Activated CD4-positive, CD25-positive, alpha-beta regulatory T cell treated with anti-CD3 and anti-CD28 coated beads, Interleukin-2, amount 50 U/mL, for 72 hours (primary cell): ENCODE data around the gene PRR14.
"Not testable (repeated sequence)": the region's sequence is repeated elsewhere in the genome, so short reads cannot be mapped to it uniquely, and the experiment has no call there.

ENCODE experiments used
- DNase-seq: peaks from one replicate; pipeline ENCODE4 v3.0.0; 2021

Gene PRR14

GRCh38 chr16:30650369-30651123 lies at the start of gene PRR14:
PRR14 (plus strand) TSS chr16:30650960; CDS start chr16:30651646, 686 bp downstream.
- DNase-seq, result peak; percentile 95

DNA sequence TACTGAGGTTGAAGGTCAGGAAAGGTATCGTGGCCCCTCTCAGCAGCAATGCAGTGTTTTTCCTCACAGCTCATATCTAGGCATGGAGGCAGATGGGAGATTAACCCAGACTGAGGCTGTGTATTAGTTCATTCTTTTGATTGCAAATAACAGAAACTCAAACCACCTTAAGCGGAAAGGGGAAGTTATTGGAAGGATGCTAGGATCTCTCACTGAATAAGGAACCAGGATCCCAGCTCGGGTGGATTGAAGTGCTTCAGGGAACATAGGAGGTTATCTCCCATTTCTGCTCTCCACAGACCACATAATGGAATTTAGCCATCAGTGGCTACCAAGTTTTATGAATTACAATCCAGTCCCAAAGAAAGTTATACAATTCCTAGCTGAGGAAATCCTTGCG lies 48.8 kb upstream of the PRR14 start:
- DNase-seq, result no peak

DNA sequence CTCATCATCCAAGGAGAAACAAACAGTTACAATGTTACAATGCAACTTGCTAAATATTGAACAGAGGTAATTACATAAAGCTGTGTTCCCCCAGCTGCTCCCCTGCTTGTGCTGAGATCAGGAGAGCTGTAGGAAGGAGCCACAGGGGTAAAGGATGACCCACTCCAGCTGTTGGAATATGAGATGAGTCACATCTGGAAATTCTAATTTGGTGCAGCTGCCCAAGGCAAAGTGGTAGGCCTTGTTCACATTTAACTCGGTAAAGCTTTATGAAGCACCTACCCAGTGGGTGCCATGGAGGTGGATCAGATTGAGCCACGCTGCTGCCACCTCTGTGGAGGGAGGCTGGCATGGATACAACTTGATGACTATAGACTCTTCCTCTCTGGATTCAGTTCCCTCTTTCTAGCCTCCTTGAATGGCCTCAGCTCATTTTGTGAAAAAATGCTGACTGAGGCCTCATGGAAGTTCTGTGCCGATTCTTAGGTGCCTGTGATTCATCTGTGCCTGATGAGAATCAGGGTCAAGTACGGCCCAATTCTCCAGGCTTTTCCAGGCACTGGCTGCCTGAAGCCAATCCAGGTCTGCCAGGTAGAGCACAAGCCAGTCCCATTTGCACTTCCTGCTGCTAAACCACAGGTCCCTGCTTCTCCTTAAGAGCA lies 48.0 kb upstream of the PRR14 start:
- no peak for DNase-seq

- DNase-seq, result no peak
Observed at GRCh38 chr16:30603945-30604315, 46.8 kb upstream of the PRR14 start.

DNA sequence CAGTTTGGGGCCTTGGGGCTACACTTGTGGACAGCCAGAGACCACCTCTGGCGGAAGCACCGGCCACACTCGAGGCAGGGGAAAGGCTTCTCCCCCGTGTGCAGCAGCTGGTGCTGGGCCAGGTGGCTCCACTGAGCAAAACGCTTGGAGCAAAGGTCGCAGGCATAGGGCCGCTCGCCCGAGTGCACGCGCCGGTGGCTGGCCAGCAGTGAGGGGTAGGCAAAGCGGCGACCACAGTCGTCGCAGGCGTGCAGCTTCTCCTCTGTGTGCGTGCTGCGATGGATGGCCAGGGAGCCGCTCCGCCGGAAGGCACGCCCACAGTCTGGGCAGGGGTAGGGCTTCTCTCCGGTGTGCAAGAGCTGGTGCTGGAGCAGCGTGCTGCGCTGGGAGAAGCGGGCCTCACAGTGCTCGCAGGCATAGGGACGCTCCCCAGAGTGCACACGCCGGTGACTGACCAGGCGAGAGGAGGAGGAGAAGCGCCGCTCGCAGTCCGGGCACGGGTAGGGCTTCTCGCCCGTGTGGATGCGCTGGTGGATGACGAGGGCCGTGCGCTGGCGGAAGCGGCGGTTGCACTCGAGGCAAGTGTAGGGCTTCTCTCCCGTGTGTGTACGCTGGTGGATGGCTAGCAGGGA lies 46.3 kb upstream of the PRR14 start:
- no peak for DNase-seq

DNA sequence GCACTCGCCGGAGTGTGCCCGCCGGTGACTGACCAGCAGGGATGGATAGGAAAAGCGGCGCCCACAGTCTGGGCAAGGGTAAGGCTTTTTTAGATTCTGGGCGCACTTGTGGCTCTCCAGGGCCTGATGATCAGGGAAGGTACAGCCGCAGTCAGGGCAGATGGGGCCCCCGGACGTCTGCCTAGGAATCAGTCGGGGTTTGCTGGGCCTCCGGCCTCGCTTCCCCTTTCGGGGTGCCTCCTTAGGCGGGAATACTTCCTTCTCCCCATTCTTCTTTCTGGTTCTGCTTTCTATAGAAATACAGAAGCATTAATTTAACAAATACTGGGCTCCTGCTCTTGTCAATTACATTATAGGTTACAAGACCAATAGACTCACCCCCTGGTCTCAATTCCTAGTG lies 45.6 kb upstream of the PRR14 start:
- no peak for DNase-seq

DNA sequence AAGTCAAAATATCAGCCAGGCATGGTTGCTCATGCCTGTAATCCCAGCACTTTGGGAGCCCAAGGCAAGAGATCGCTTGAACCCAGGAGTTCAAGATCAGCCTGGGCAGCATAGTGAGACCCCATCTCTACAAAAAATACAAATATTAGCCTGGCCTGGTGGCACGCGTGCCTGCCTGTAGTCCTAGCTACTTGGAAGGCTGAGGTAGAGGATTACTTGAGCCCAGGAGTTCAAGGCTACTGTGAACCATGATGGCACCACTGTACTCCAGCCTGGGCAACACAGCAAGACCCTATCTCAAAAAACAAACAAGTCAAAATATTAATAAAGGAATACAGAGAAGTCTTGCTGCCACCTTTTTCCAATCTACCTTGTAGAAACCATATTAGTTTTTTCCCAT lies 44.8 kb upstream of the PRR14 start:
- no peak for DNase-seq

DNA sequence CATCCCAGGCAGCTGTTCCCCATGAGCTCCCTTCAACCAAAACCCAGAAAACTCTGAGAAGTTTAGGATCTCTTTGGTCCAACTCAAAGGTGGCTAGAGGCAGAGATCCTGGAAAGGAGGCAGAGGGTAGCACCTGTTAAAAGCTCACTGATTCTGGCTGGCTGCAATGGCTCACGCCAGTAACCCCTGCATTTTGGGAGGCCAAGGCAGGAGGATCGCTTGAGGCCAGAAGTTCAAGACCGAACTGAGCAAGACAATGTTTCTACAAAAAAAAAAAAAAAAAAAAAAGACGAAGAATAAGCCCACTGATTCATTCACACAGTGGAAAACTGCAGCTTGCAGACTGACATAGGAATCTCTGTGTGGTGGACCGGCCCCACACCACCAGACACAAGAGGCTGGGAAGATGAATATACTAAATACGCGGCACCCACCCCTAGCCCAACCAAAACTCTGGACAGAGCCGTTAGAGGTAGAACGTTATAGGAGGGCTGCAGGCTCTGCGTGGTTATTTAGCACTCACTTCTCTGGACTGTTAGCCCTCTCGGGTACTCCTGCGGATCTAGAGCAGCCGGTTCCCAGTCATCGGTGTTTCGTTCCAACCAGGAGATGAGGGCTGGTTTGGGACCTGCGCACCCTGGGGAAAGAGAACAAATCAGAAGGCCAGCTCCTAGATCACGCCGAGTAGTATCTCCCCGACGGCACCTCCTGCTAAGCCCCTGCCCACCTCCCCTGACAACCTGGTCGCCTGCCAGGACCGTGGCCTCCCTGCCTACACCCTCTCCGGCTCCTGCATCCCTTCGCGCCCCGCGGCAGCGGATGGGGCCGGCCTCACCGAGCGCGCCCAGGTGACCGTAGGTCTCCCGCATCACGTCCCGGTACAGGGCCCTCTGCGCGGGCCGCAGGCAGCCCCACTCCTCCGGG lies 41.5 kb upstream of the PRR14 start:
- peak; percentile 71 for DNase-seq

DNA sequence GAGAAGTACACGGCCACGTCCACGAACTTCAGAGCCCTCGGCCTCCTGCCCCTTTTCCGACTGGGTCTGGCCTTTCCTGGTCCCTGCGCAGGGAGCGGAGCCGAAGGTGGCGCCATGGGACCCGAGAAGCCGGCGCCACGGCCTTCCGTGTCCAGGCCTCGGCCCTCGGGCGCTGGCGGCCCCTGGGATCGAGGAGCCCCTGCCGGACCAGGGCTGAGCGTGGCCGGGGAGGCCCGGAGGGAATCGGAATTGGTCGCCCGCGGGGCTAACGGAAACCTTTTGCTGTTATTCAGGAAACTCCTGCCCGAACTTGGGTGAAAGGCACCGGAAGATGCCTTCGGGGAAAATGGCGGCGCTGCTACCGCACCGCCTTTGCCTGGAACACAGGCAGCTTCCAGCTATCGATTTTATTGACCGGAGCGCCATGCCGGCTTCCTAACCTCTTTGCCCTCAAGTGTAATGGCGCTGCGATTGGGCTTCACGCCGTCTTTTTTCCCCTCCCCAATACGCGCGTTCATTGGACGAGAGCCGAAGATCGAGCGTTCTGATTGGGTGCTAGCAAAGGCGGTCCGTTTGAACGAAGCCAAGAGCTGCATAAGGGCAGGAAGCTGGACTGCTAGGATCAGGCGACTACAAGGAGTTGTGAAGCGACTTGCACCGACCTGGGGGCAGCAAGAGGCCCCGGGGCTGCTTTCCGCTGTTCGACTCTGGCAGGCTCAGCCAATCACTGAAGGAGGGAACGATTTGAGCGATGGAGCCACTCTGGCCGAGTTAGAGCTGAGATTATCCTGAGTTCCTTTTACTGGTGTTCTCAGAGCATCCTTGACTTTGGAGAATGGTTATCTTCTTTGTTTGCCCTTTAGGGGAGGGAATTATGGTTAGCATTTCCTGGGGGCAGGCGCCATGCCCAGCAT lies 40.6 kb upstream of the PRR14 start, which contains the start of gene ZNF689:
TSS of gene ZNF689 (minus strand) at position 464 of the 914 bp plus-strand sequence. CDS start at position 116, 348 bp downstream.
- DNase-seq, result peak; percentile 93

- DNase-seq, result peak; percentile 74
Observed at GRCh38 chr16:30615358-30616091, 35.2 kb upstream of the PRR14 start.

DNA sequence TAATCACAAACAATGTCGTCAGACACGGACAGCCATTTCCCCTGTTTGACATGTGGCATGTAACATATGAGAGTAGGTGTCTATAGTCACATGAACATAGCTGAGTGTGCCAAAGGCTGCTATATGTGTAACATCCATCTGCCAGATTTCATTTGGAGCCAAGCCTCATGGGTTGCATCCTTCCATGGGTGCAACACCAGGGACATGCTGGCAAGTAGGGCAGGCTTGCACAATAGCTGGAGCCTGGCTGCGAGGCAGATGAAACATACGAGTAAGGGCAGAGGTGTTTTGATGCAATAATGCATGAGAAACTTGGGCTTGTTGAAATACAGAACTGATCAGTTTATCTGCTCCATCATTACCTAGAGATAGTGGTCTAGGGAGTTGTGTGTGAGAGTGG lies 31.6 kb upstream of the PRR14 start:
- DNase-seq, result no peak

DNA sequence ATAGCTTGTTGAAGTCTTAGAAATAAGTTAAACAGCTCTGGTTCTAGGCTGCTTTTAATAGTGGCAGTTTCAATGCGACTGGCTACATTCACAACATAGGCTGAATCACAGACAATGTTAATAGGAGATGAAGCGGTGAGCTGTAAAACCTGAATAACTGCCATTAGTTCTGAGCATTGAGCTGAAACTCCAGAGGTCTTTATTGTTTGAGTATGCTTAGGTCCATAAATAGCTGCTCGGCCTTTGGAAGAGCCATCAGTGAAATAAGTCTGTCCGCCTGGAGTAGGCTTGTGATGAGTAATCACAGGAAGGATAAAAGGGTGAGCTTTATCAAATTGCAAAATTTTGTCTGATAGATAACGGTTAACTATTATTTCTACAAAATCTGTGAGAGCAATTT lies 31.1 kb upstream of the PRR14 start:
- DNase-seq, result no peak

GRCh38 chr16:30620169-30620568 lies 30.6 kb upstream of the PRR14 start:
- no peak for DNase-seq

GRCh38 chr16:30621765-30622164 lies 29.0 kb upstream of the PRR14 start:
- no peak for DNase-seq

GRCh38 chr16:30622455-30623032 lies 28.2 kb upstream of the PRR14 start:
- no peak for DNase-seq

- no peak for DNase-seq
Observed at GRCh38 chr16:30623536-30624283, 27.1 kb upstream of the PRR14 start.

DNA sequence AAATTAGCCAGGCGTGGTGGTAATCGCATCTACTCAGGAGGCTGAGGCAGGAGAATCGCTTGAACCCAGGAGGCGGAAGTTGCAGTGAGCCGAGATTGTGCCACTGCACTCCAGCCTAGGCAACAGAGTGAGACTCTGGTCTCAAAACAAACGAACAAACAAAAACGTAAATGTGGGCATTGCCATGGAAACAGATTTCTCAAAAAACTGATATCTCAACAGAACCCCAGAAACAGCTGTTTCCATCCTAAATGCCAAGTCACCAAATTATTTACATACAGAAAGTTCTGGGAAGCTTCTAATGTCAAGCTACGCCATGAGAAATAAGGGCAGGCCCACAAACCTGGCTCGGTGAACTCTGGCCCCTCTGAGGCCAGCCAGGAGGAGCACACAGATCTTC lies 24.5 kb upstream of the PRR14 start:
- DNase-seq, result no peak

DNA sequence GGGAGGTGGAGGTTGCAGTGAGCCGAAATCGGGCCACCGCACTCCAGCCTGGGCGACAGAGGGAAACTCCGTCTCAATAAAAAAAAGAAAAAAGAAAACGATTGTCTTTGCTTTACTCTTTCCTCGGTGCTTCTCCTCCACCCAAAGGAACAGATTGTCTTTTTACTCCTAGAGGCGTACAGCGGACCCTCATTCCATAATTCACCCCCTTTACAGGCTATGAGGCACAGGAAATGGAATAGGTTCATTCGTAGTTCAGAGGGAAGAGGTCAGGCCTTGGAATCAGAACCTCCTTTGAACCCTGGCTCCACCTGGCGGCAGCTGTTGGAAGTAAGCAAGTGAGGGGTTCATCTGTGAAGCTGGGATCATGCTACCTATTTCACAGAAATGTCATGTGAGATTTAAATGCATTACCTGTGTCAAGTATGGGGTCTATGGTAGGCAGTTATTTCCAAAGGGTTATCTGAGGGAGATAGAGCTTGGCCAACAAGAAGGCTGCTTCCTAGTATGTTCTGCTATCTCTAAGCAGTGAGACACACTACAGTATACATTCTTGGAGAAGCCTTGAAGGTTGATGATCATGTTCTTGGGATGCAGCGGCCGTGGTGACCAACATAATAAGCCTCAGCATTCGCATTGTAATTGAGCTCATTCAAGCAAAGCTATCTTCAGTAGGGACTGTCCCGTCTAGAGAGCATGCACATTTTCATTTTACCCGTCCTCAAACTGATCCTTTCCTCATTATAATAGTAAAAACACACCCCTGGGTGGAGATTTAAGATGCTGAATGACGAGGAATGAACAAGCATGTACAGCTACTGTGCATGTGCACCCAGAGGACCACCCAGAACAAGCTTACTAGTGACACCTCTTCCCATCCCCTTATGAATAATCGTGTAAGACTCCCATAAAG lies 21.9 kb upstream of the PRR14 start:
- DNase-seq, result peak; percentile 94

GRCh38 chr16:30632454-30632853 lies 18.3 kb upstream of the PRR14 start:
- DNase-seq, result not testable (repeated sequence)
